HFF-Myc (cell line): ENCODE data around the gene UTS2R.
A peak's percentile ranks its signal among the peaks of the same experiment; 100 is the strongest.

Experiments used
- DNase-seq: peaks from one replicate; pipeline ENCODE4 v3.0.0-alpha.2; 2011; ENCODE audit warnings: low read depth; ENCODE audit errors: extremely low read depth
- H3K4me3 ChIP-seq: replicated peaks from 2 replicates; pipeline ENCODE4 v1.5.1; 2011; ENCODE audit warnings: low read depth, mild to moderate bottlenecking, control low read depth, low read length
- CTCF ChIP-seq: IDR thresholded peaks from 2 replicates; pipeline ENCODE4 v1.5.1; 2012; ENCODE audit warnings: mild to moderate bottlenecking, low read depth, low read length, control low read depth; ENCODE audit errors: missing control alignments

Gene UTS2R

GRCh38 chr17:82334622-82335394 is 36.8 kb upstream of the UTS2R start:
- TF ChIP-seq CTCF, result no peak
- H3K4me3 ChIP-seq, result peak overlapping the region; percentile 28
- no peak for DNase-seq

- peak overlapping the region; percentile 30 for H3K4me3 ChIP-seq
- no peak for TF ChIP-seq CTCF
- DNase-seq, result peak; percentile 71
These were observed 32.5 kb upstream of the UTS2R start for GRCh38 chr17:82338858-82339633.

- TF ChIP-seq CTCF, result no peak
- H3K4me3 ChIP-seq, result peak overlapping the region; percentile 30
- DNase-seq, result no peak
These were observed 31.7 kb upstream of the UTS2R start for GRCh38 chr17:82339634-82340580.

GRCh38 chr17:82342361-82343079 is 29.0 kb upstream of the UTS2R start:
- no peak for DNase-seq

GRCh38 chr17:82343560-82343959 is 28.0 kb upstream of the UTS2R start:
- DNase-seq, result no peak
- no peak for TF ChIP-seq CTCF
- no peak overlapping the region for H3K4me3 ChIP-seq

More at GRCh38 chr17:82342361-82343079, 29.0 kb upstream of the UTS2R start:
- no peak overlapping the region for H3K4me3 ChIP-seq
- no peak for TF ChIP-seq CTCF
